Stimulated activated CD4-positive, alpha-beta T cell treated with anti-CD3 and anti-CD28 coated beads, TNF-alpha, amount 100 ng/mL, for 48 hours (primary cell): ENCODE data around the gene RFX2.

ENCODE experiments used
- DNase-seq, 3 donors: peaks; one replicate each; pipeline ENCODE4 v3.0.0-alpha.2; 2020; ENCODE audit warnings: low read depth in 3 of 3

RFX2 gene

GRCh38 chr19:5955636-5955935 lies 154.7 kb downstream of the RFX2 start:
- DNase-seq, result no peak

- DNase-seq, result no peak
Measured at GRCh38 chr19:5954293-5954692, 156.0 kb downstream of the RFX2 start.

GRCh38 chr19:5953680-5954213 lies 156.6 kb downstream of the RFX2 start:
- no peak for DNase-seq

GRCh38 chr19:5953030-5953589 lies 157.2 kb downstream of the RFX2 start:
- no peak for DNase-seq

- DNase-seq, result no peak
Measured at GRCh38 chr19:5952193-5953029, 157.9 kb downstream of the RFX2 start.

GRCh38 chr19:5951338-5951861 lies 158.9 kb downstream of the RFX2 start:
- DNase-seq, result no peak

GRCh38 chr19:5950741-5951140 lies 159.6 kb downstream of the RFX2 start:
- no peak for DNase-seq

- peak in 1 of 3 donors; percentile 12 for DNase-seq
Measured at GRCh38 chr19:5949792-5950305, 160.5 kb downstream of the RFX2 start.

GRCh38 chr19:5948752-5949564 lies 161.3 kb downstream of the RFX2 start:
- no peak for DNase-seq

GRCh38 chr19:5947435-5947834 lies 162.9 kb downstream of the RFX2 start:
- no peak for DNase-seq

- DNase-seq, result no peak
Measured at GRCh38 chr19:5943623-5944022, 166.7 kb downstream of the RFX2 start.
